Thyroid gland (tissue), 4 donors: ENCODE measurements around the gene RPUSD4.

ENCODE experiments used
- POLR2A ChIP-seq, 2 donors: fragments of 450-650 bp; IDR thresholded peaks; one replicate each; pipeline ENCODE4 v1.6.1; 2017; ENCODE audit warnings: antibody characterized with exemption in 2 of 2, mild to moderate bottlenecking in 2 of 2, moderate library complexity in 1 of 2
- TF ChIP-seq, protein P1 (sequence below), 6 experiments: fragments of 200-600 bp in 3 of 6; fragments of 450-650 bp in 3 of 6; sonication (generic) in 3 of 6; IDR thresholded peaks; one replicate each; pipeline ENCODE4 v1.5.1; 2016 to 2019; ENCODE audit warnings: antibody characterized with exemption in 6 of 6, mild to moderate bottlenecking in 2 of 6, inconsistent platforms in 1 of 6, moderate library complexity in 1 of 6

DNA sequence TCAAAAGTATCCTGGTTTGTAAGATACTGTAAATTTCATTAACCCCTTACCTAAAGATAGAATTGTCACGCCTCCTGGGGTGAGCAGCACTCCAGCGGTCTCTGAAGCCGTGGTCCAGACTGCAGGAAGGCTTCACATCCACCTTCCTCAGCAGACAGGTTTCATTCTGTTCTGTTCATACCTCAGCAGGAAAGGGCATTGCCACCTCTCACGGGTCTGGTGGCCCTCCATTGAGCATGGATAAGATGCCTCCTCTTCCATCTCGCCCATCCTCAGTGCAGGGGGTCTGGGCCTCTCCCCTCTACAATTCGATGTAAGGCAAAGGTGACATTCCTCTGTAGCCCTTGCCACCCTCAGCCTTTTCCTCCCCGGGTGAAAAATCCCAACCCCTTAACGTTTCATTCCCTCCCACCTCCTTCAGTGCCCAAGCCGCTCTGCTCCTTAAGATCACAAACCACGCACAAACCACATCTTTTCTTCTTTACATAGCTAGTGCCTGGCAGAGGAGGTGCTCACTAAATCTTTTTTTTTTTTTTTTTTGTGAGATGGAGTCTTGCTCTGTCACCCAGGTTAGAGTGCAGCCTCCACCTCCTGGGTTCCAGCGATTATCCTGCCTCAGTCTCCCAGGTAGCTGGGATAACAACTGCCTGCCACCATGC is 28.5 kb downstream of the RPUSD4 start:
- TF ChIP-seq, protein P1, sequence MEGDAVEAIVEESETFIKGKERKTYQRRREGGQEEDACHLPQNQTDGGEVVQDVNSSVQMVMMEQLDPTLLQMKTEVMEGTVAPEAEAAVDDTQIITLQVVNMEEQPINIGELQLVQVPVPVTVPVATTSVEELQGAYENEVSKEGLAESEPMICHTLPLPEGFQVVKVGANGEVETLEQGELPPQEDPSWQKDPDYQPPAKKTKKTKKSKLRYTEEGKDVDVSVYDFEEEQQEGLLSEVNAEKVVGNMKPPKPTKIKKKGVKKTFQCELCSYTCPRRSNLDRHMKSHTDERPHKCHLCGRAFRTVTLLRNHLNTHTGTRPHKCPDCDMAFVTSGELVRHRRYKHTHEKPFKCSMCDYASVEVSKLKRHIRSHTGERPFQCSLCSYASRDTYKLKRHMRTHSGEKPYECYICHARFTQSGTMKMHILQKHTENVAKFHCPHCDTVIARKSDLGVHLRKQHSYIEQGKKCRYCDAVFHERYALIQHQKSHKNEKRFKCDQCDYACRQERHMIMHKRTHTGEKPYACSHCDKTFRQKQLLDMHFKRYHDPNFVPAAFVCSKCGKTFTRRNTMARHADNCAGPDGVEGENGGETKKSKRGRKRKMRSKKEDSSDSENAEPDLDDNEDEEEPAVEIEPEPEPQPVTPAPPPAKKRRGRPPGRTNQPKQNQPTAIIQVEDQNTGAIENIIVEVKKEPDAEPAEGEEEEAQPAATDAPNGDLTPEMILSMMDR (IDR thresholded peaks at IDR 0.05): no peak
- TF ChIP-seq POLR2A (IDR thresholded peaks at IDR 0.05): no peak
